ENCODE data around the gene MMP23B. TPM values are rescaled to one million over a fixed set of nuclear protein-coding genes. Genes with fewer than 3 reads are reported as not detected.

The MMP23B gene
- total and polyA plus RNA-seq, 2 experiments from 2014 or later, result 15.8 to 16.2 TPM

DNA sequence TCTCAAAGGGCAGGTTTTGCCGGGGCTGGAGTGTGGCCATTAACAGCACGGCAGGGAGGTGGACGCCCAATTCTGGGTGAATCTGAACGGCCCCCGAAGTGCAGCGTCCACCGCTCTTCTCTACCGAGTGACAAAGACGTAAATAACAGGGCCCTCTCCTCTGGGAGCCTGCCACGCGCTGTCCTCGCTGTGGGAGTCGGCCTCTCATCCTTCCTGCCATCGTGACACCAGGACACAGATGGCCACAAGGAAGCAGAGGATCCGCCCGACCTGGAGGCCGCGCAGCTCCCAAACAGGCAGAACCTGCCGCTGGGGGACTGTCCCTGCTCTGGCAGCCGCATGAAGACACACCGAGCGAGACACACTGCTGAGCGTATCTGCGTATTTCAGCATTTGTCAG, 38.9 kb downstream of the MMP23B start:
- Histone ChIP-seq H3K4me1 (ENCODE audit: insufficient read depth) (no peaks in the 10 kb centered on the region), H3K79me2 (replicated peaks; ENCODE audit: insufficient read depth) (no peaks in the 10 kb centered on the region), H3K36me3 (ENCODE audit: insufficient read depth) (no peaks in the 10 kb centered on the region), H3K27ac (ENCODE audit: low read depth) (no peak overlapping the region), H3F3A (replicated peaks; ENCODE audit: low read depth) (0 out of 2 replicates have a peak, but pooled peaks cover 6% of the 10 kb centered on the region), H3K9me2 (ENCODE audit: insufficient read depth) (no peaks in the 10 kb centered on the region), H3K27me3 (ENCODE audit: insufficient read depth) (no peaks in the 10 kb centered on the region), H3K4me2 (no peak overlapping the region), H3K4me3 (no peak overlapping the region), H4K20me1 (replicated peaks; ENCODE audit: insufficient read depth) (no peaks in the 10 kb centered on the region; the same call in 1 of the 2 replicates), H2AFZ (no peak overlapping the region)
- DNase-seq (ENCODE audit: low spot score), result no peak
- Mint-ChIP-seq H3K27ac (no peak overlapping the region), H3K36me3 (ENCODE audit: low read depth) (peaks cover 44% of the 10 kb centered on the region), H3K27me3 (ENCODE audit: insufficient read depth, low read depth, poor library complexity) (peaks cover 7% of the 10 kb centered on the region), H3K4me1 (no peaks in the 10 kb centered on the region), H3K4me3 (no peak overlapping the region), H3K9me3 (no peaks in the 10 kb centered on the region)
- TF ChIP-seq, protein P1, sequence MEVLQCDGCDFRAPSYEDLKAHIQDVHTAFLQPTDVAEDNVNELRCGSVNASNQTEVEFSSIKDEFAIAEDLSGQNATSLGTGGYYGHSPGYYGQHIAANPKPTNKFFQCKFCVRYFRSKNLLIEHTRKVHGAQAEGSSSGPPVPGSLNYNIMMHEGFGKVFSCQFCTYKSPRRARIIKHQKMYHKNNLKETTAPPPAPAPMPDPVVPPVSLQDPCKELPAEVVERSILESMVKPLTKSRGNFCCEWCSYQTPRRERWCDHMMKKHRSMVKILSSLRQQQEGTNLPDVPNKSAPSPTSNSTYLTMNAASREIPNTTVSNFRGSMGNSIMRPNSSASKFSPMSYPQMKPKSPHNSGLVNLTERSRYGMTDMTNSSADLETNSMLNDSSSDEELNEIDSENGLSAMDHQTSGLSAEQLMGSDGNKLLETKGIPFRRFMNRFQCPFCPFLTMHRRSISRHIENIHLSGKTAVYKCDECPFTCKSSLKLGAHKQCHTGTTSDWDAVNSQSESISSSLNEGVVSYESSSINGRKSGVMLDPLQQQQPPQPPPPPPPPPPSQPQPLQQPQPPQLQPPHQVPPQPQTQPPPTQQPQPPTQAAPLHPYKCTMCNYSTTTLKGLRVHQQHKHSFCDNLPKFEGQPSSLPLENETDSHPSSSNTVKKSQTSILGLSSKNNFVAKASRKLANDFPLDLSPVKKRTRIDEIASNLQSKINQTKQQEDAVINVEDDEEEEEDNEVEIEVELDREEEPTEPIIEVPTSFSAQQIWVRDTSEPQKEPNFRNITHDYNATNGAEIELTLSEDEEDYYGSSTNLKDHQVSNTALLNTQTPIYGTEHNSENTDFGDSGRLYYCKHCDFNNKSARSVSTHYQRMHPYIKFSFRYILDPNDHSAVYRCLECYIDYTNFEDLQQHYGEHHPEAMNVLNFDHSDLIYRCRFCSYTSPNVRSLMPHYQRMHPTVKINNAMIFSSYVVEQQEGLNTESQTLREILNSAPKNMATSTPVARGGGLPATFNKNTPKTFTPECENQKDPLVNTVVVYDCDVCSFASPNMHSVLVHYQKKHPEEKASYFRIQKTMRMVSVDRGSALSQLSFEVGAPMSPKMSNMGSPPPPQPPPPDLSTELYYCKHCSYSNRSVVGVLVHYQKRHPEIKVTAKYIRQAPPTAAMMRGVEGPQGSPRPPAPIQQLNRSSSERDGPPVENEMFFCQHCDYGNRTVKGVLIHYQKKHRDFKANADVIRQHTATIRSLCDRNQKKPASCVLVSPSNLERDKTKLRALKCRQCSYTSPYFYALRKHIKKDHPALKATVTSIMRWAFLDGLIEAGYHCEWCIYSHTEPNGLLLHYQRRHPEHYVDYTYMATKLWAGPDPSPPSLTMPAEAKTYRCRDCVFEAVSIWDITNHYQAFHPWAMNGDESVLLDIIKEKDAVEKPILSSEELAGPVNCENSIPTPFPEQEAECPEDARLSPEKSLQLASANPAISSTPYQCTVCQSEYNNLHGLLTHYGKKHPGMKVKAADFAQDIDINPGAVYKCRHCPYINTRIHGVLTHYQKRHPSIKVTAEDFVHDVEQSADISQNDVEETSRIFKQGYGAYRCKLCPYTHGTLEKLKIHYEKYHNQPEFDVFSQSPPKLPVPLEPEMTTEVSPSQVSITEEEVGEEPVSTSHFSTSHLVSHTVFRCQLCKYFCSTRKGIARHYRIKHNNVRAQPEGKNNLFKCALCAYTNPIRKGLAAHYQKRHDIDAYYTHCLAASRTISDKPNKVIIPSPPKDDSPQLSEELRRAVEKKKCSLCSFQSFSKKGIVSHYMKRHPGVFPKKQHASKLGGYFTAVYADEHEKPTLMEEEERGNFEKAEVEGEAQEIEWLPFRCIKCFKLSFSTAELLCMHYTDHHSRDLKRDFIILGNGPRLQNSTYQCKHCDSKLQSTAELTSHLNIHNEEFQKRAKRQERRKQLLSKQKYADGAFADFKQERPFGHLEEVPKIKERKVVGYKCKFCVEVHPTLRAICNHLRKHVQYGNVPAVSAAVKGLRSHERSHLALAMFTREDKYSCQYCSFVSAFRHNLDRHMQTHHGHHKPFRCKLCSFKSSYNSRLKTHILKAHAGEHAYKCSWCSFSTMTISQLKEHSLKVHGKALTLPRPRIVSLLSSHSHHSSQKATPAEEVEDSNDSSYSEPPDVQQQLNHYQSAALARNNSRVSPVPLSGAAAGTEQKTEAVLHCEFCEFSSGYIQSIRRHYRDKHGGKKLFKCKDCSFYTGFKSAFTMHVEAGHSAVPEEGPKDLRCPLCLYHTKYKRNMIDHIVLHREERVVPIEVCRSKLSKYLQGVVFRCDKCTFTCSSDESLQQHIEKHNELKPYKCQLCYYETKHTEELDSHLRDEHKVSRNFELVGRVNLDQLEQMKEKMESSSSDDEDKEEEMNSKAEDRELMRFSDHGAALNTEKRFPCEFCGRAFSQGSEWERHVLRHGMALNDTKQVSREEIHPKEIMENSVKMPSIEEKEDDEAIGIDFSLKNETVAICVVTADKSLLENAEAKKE (CRISPR knock-in tag; IDR thresholded peaks at IDR 0.05), result no peak
- TF ChIP-seq JUNB (IDR thresholded peaks at IDR 0.05; ENCODE audit: unreplicated experiment), result no peak
- TF ChIP-seq STAT1 (IDR thresholded peaks at IDR 0.05; ENCODE audit: unreplicated experiment), result no peak
- no peak for TF ChIP-seq CREB1 (CRISPR knock-in tag; IDR thresholded peaks at IDR 0.05; ENCODE audit: low read depth)
- TF ChIP-seq, protein P2, sequence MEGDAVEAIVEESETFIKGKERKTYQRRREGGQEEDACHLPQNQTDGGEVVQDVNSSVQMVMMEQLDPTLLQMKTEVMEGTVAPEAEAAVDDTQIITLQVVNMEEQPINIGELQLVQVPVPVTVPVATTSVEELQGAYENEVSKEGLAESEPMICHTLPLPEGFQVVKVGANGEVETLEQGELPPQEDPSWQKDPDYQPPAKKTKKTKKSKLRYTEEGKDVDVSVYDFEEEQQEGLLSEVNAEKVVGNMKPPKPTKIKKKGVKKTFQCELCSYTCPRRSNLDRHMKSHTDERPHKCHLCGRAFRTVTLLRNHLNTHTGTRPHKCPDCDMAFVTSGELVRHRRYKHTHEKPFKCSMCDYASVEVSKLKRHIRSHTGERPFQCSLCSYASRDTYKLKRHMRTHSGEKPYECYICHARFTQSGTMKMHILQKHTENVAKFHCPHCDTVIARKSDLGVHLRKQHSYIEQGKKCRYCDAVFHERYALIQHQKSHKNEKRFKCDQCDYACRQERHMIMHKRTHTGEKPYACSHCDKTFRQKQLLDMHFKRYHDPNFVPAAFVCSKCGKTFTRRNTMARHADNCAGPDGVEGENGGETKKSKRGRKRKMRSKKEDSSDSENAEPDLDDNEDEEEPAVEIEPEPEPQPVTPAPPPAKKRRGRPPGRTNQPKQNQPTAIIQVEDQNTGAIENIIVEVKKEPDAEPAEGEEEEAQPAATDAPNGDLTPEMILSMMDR (conservative IDR thresholded peaks at IDR 0.05; ENCODE audit: low read depth in 2 of 2), result no peak
- no peak for TF ChIP-seq EZH2phosphoT487 (IDR thresholded peaks at IDR 0.05; ENCODE audit: unreplicated experiment)
- TF ChIP-seq, protein P3, sequence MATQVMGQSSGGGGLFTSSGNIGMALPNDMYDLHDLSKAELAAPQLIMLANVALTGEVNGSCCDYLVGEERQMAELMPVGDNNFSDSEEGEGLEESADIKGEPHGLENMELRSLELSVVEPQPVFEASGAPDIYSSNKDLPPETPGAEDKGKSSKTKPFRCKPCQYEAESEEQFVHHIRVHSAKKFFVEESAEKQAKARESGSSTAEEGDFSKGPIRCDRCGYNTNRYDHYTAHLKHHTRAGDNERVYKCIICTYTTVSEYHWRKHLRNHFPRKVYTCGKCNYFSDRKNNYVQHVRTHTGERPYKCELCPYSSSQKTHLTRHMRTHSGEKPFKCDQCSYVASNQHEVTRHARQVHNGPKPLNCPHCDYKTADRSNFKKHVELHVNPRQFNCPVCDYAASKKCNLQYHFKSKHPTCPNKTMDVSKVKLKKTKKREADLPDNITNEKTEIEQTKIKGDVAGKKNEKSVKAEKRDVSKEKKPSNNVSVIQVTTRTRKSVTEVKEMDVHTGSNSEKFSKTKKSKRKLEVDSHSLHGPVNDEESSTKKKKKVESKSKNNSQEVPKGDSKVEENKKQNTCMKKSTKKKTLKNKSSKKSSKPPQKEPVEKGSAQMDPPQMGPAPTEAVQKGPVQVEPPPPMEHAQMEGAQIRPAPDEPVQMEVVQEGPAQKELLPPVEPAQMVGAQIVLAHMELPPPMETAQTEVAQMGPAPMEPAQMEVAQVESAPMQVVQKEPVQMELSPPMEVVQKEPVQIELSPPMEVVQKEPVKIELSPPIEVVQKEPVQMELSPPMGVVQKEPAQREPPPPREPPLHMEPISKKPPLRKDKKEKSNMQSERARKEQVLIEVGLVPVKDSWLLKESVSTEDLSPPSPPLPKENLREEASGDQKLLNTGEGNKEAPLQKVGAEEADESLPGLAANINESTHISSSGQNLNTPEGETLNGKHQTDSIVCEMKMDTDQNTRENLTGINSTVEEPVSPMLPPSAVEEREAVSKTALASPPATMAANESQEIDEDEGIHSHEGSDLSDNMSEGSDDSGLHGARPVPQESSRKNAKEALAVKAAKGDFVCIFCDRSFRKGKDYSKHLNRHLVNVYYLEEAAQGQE (IDR thresholded peaks at IDR 0.05; ENCODE audit: unreplicated experiment), result no peak
- TF ChIP-seq EZH2 (IDR thresholded peaks at IDR 0.05; ENCODE audit: low read depth, unreplicated experiment), result no peak
- no peak for TF ChIP-seq POLR2AphosphoS5 (IDR thresholded peaks at IDR 0.05; ENCODE audit: low read depth)
- no peak for TF ChIP-seq ZNF114 (CRISPR knock-in tag; IDR thresholded peaks at IDR 0.05)
- TF ChIP-seq ZNF331 (CRISPR knock-in tag; IDR thresholded peaks at IDR 0.05; ENCODE audit: low read depth), result no peak
- TF ChIP-seq NANOG (IDR thresholded peaks at IDR 0.05; ENCODE audit: borderline replicate concordance), result no peak
- TF ChIP-seq, protein P4, sequence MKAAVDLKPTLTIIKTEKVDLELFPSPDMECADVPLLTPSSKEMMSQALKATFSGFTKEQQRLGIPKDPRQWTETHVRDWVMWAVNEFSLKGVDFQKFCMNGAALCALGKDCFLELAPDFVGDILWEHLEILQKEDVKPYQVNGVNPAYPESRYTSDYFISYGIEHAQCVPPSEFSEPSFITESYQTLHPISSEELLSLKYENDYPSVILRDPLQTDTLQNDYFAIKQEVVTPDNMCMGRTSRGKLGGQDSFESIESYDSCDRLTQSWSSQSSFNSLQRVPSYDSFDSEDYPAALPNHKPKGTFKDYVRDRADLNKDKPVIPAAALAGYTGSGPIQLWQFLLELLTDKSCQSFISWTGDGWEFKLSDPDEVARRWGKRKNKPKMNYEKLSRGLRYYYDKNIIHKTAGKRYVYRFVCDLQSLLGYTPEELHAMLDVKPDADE (IDR thresholded peaks at IDR 0.05), result no peak
- no peak for ATAC-seq

All from GM23338 (cell line).